ENCODE results near the gene ZC3H12C. TPM values are rescaled to one million over a fixed set of nuclear protein-coding genes. Genes with fewer than 3 reads are reported as not detected.

ZC3H12C gene
- total RNA-seq, 1 donor from 2014 or later, result 7.5 TPM

DNA sequence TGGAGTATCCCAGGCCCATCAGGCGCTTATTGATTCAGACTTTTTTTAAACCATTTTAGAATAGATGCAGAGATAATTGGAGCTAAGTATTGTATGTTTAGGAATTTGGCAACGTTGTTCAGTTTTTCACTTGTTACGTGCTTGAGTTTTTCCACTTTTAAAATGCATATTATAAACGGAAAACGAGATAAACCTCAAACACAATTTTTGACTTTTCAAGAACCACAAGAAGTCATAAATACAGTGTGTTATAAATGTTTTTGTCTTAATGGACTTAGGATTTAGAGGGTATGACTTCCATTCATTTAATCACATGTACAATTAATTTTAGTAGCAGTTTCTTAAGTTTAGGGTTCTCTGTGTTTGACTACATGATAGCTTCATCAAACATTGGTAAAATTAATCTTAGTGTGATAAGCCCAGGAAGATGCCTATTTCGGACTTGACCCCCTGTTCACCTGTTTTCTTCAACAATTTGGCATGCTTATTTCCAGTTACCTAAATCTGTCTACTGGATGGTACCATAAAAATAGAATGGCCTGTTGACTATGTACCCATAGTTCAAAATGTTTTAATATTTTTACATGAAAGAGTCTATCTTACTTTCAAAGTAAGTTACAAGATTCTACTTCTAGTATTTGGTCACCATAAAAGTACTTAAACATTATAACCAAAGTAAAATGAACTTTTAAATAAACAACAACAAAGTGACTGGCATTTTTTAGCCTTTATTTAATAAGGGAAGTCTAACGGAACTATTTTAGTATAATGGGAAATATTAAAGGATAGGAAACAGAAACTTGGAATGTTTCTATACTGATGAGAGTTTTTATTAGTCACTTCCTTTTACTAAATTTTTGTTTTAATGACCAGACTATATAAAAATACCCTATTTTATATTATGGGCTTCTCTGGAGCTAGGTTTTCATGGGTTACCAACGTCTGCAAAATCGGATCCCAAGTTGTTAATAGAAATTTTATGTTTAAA, 1.4 kb downstream of the ZC3H12C start:
- Mint-ChIP-seq H3K9me3 (no peaks in the 10 kb centered on the region), H3K27me3 (peaks cover 44% of the 10 kb centered on the region), H3K4me3 (peak overlapping the region; percentile 88), H3K27ac (peak overlapping the region; percentile 83), H3K36me3 (ENCODE audit: low read depth) (peaks cover 13% of the 10 kb centered on the region), H3K4me1 (peaks cover 16% of the 10 kb centered on the region)
- intact Hi-C loops (cut with micrococcal nuclease), result loop anchor here (5.0 to 10.0 kb wide), 5 partner anchors 98 to 618 kb away; partner anchors contain the start of gene ARHGAP20
- no peak for DNase-seq

- peaks cover 46% of the 10 kb centered on the region for H3K27me3 Mint-ChIP-seq
- H3K4me3 Mint-ChIP-seq, result peak overlapping the region; percentile 13
- intact Hi-C loops (cut with micrococcal nuclease), result loop anchor here (10.0 kb wide), 2 partner anchors 241 to 339 kb away; no protein-coding TSS in a partner anchor
Measured at GRCh38 chr11:110095554-110095953, 2.4 kb downstream of the ZC3H12C start.

DNA sequence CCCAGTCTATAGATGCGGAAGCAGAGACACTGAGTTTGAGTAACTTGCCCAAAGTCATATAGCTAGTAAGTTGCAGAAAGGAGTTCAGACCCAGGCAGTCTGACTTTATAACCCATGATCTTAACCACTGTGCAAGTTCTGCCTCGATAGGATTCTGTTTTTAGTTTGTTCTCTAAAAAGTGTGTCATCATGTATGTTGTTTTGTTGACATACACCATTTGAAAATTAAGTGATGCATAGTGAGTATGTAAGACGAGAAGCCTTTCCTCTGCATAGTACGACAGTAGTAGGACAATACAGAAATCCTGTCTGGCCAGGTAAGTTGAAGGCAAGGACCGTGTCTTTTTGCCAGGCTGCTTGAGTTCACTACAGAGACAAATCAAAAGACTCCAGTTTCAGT, 3.3 kb downstream of the ZC3H12C start:
- H3K36me3 Mint-ChIP-seq (ENCODE audit: low read depth), result peaks cover 13% of the 10 kb centered on the region
- H3K4me1 Mint-ChIP-seq, result peaks cover 16% of the 10 kb centered on the region
- no peak overlapping the region for H3K4me3 Mint-ChIP-seq
- H3K27ac Mint-ChIP-seq, result no peak overlapping the region
- peaks cover 44% of the 10 kb centered on the region for H3K27me3 Mint-ChIP-seq
- intact Hi-C loops (cut with micrococcal nuclease), result loop anchor here (10.0 kb wide), 2 partner anchors 242 to 338 kb away; no protein-coding TSS in a partner anchor
- no peaks in the 10 kb centered on the region for H3K9me3 Mint-ChIP-seq
- DNase-seq, result no peak

More at GRCh38 chr11:110095554-110095953, 2.4 kb downstream of the ZC3H12C start:
- Mint-ChIP-seq H3K27ac (no peak overlapping the region), H3K36me3 (ENCODE audit: low read depth) (peaks cover 13% of the 10 kb centered on the region), H3K9me3 (no peaks in the 10 kb centered on the region), H3K4me1 (peaks cover 16% of the 10 kb centered on the region)
- no peak for DNase-seq

- no peak for DNase-seq
- H3K36me3 Mint-ChIP-seq (ENCODE audit: low read depth), result peaks cover 10% of the 10 kb centered on the region
- intact Hi-C loops (cut with micrococcal nuclease), result loop anchor here (10.0 kb wide), 2 partner anchors 243 to 337 kb away; no protein-coding TSS in a partner anchor
- H3K27me3 Mint-ChIP-seq, result peaks cover 36% of the 10 kb centered on the region
- no peaks in the 10 kb centered on the region for H3K9me3 Mint-ChIP-seq
- no peak overlapping the region for H3K27ac Mint-ChIP-seq
- H3K4me3 Mint-ChIP-seq, result no peak overlapping the region
- peaks cover 11% of the 10 kb centered on the region for H3K4me1 Mint-ChIP-seq
Measured at GRCh38 chr11:110097459-110098012, 4.3 kb downstream of the ZC3H12C start.

DNA sequence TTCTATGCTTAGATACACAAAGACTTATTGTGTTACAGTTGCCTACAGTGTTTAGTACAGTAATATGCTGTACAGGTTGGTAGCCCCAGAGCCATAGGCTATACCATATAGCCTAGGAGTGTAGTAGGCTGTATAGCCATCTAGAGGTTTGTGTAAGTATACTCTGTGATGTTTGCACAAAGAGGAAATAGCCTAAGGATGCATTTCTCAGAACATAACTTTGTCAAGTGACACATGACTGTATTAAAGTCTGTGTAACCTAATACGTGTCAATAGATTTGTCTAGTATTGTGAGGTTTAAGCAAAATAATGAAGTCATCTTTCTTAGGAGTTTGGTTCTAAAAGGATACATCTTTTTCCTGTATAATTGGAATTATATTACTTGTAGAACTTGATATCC, 5.5 kb downstream of the ZC3H12C start:
- peaks cover 8% of the 10 kb centered on the region for H3K36me3 Mint-ChIP-seq (ENCODE audit: low read depth)
- H3K4me1 Mint-ChIP-seq, result peaks cover 9% of the 10 kb centered on the region
- no peak overlapping the region for H3K4me3 Mint-ChIP-seq
- no peaks in the 10 kb centered on the region for H3K9me3 Mint-ChIP-seq
- intact Hi-C loops (cut with micrococcal nuclease), result loop anchor here (10.0 kb wide), 2 partner anchors 244 to 336 kb away; no protein-coding TSS in a partner anchor
- no peak overlapping the region for H3K27ac Mint-ChIP-seq
- DNase-seq, result no peak
- peaks cover 33% of the 10 kb centered on the region for H3K27me3 Mint-ChIP-seq

DNA sequence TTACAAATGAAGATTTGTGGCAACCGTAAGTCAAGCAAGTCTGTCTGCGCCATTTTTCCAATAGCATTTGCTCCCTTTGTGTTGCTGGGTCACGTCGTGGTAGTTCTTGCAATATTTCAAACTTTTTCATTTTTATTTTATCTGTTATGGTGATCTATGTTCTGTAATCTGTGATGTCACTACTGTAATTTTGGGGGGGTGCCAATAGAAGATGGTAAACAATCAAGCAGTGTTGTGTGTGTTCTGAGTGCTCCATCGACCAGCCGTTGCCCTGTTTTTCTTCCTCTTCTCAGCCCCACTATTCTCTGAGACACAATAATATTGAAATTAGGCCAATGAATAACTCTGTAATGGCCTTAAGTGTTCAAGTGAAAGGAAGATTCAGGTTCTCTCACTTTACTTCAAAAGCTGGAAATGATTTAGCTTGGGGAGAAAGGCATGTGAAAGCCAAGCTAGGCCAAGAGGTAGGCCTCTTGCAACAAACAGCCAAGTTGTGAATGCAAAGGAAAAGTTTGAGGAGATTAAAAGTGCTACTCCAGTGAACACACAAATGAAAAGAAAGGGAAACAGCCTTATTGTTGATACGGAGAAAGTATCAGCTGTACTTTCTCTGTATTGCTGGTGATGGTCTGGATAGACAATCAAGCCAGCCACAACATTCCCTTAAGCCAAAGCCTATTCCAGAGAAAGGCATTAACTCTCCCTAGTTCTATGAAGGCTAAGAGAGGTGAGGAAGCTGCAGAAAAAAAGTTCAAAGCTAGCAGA, 7.5 kb downstream of the ZC3H12C start:
- peaks cover under 1% of the 10 kb centered on the region for H3K36me3 Mint-ChIP-seq (ENCODE audit: low read depth)

DNA sequence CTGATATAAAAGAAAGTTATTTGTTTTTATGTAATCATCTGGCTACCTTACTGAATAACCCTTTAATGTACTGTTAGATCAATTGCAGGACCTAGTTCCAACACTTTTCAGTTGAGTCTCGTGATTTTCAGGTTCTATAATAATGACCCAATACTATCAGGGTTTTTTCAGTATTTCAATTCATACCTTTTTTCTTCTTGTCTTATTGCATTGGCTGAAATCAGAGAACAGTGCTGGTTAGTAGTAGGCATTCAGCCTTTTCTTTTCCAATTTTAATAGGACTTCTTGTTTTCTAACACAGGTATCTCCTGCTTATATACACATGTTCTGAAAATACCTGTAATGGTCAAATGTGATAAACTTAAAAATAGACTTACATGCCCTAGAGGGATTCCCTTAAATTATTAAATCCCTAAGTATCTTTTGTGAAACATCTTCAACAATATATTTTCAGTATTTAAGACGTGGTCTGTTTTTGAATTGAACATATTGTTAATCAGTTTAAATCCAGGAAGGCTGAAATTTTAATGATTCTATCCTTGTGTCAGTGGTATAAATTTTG, 13.6 kb downstream of the ZC3H12C start:
- Mint-ChIP-seq H3K27ac (no peak overlapping the region), H3K27me3 (peaks cover 7% of the 10 kb centered on the region), H3K4me3 (no peak overlapping the region), H3K9me3 (peaks cover 3% of the 10 kb centered on the region), H3K36me3 (ENCODE audit: low read depth) (no peaks in the 10 kb centered on the region), H3K4me1 (no peaks in the 10 kb centered on the region)
- DNase-seq, result no peak
- intact Hi-C loops (cut with micrococcal nuclease), result no loop called here

More for the DNA sequence above, 7.5 kb downstream of the ZC3H12C start:
- Mint-ChIP-seq H3K9me3 (no peaks in the 10 kb centered on the region), H3K27me3 (peaks cover 20% of the 10 kb centered on the region), H3K4me1 (peaks cover under 1% of the 10 kb centered on the region), H3K27ac (no peak overlapping the region), H3K4me3 (no peak overlapping the region)
- intact Hi-C loops (cut with micrococcal nuclease), result no loop called here
- DNase-seq, result no peak

GRCh38 chr11:110110854-110111253, 17.7 kb downstream of the ZC3H12C start:
- Mint-ChIP-seq H3K36me3 (ENCODE audit: low read depth) (no peaks in the 10 kb centered on the region), H3K27me3 (peaks cover 13% of the 10 kb centered on the region), H3K9me3 (peaks cover 3% of the 10 kb centered on the region), H3K4me1 (no peaks in the 10 kb centered on the region), H3K4me3 (no peak overlapping the region), H3K27ac (no peak overlapping the region)
- peak; percentile 36 for DNase-seq
- intact Hi-C loops (cut with micrococcal nuclease), result no loop called here

GRCh38 chr11:110112457-110112856, 19.3 kb downstream of the ZC3H12C start:
- Mint-ChIP-seq H3K36me3 (ENCODE audit: low read depth) (no peaks in the 10 kb centered on the region), H3K9me3 (peaks cover 3% of the 10 kb centered on the region), H3K4me3 (no peak overlapping the region), H3K4me1 (no peaks in the 10 kb centered on the region), H3K27me3 (peaks cover 15% of the 10 kb centered on the region), H3K27ac (no peak overlapping the region)
- peak; percentile 37 for DNase-seq
- intact Hi-C loops (cut with micrococcal nuclease), result no loop called here

DNA sequence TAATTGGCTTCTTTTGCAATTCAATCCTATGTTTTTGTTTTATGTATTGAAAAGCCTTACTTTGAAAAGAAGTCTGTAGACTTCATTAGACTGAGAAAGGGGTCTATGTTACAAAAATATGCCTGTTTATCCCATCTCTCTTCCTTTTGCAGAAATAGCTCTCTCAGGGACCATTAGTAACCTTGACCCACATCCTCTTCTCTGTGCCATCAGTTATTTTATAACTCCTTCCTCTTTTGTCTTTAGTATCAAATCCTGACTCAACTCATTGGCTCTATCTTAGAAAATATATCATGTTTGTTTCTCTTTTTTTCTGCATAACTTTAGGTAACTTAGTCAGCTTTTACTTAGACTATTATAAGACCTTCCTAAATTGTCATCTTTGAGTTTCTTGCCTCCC, 20.3 kb downstream of the ZC3H12C start:
- Mint-ChIP-seq H3K36me3 (ENCODE audit: low read depth) (no peaks in the 10 kb centered on the region), H3K9me3 (peaks cover 3% of the 10 kb centered on the region), H3K4me3 (no peak overlapping the region), H3K27ac (no peak overlapping the region), H3K4me1 (no peaks in the 10 kb centered on the region), H3K27me3 (peaks cover 13% of the 10 kb centered on the region)
- no peak for DNase-seq
- intact Hi-C loops (cut with micrococcal nuclease), result no loop called here

DNA sequence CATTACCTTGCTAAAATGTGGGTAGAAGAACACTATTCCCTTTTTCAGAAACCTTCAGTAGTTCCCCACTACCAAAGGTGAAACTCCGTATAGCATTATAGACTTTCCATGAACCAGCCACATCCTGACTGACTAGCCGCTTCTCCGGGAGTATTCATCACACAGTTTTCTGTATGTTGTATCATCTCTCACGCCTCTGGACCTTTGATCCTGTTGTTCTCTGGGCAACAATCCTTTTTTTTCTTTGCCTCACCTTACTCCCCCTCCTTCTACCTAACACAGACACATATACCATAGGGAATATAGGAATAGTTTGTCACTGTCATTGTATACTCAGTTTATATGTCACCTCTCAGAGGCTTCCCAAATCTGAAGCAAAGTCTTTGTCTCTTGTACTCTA, 20.8 kb downstream of the ZC3H12C start:
- Mint-ChIP-seq H3K4me3 (no peak overlapping the region), H3K4me1 (no peaks in the 10 kb centered on the region), H3K27me3 (peaks cover 11% of the 10 kb centered on the region), H3K9me3 (no peaks in the 10 kb centered on the region), H3K27ac (no peak overlapping the region), H3K36me3 (ENCODE audit: low read depth) (no peaks in the 10 kb centered on the region)
- DNase-seq, result no peak
- intact Hi-C loops (cut with micrococcal nuclease), result no loop called here

- H3K4me1 Mint-ChIP-seq, result no peaks in the 10 kb centered on the region
- no peaks in the 10 kb centered on the region for H3K9me3 Mint-ChIP-seq
- no peak overlapping the region for H3K27ac Mint-ChIP-seq
- peaks cover 10% of the 10 kb centered on the region for H3K27me3 Mint-ChIP-seq
- intact Hi-C loops (cut with micrococcal nuclease), result no loop called here
- no peak overlapping the region for H3K4me3 Mint-ChIP-seq
- no peaks in the 10 kb centered on the region for H3K36me3 Mint-ChIP-seq (ENCODE audit: low read depth)
- DNase-seq, result no peak
Measured at GRCh38 chr11:110119317-110119716, 26.1 kb downstream of the ZC3H12C start.

DNA sequence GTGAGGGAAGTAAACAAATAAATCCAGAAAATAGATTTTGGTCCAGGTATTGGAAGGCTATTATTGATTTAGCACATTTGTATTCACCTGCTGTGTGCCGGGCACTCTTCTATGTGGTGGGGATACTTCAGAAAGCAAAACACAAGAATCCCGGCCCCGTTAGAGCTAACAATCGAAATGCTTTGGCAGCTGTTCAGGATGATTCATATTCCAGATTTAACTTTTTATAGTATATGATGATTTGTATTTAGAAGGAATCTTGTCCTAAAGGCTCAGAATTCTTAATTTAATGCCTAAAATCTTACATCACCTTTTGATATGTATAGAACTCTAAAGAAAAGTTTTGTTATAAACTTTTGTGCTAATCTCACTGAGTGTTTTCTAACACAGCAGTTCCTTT, 28.0 kb downstream of the ZC3H12C start:
- no peaks in the 10 kb centered on the region for H3K9me3 Mint-ChIP-seq
- no peaks in the 10 kb centered on the region for H3K4me1 Mint-ChIP-seq
- H3K27ac Mint-ChIP-seq, result no peak overlapping the region
- no peaks in the 10 kb centered on the region for H3K36me3 Mint-ChIP-seq (ENCODE audit: low read depth)
- no peak for DNase-seq
- H3K4me3 Mint-ChIP-seq, result no peak overlapping the region
- H3K27me3 Mint-ChIP-seq, result peaks cover 17% of the 10 kb centered on the region
- intact Hi-C loops (cut with micrococcal nuclease), result no loop called here

Measured in activated CD4-positive, alpha-beta T cell treated with anti-CD3 and anti-CD28 coated beads, Interleukin-2, amount 10 ng/mL, durations not matched to agents 24 days and 14 days (primary cell).